GM19351 (cell line): ENCODE measurements around the gene ADAMTS3.

Experiments used
- ATAC-seq: cut with Tn5 transposase; IDR thresholded peaks from one replicate; pipeline ENCODE4 v1.9.1; 2021; ENCODE audit warnings: mild to moderate bottlenecking, moderate library complexity; ENCODE audit not compliant: unreplicated experiment

Gene ADAMTS3

GRCh38 chr4:72418458-72418857 lies 150.6 kb downstream of the ADAMTS3 start:
- no peak for ATAC-seq

- ATAC-seq: no peak
These were observed 158.9 kb downstream of the ADAMTS3 start for GRCh38 chr4:72410158-72410557.

GRCh38 chr4:72408568-72408967 lies 160.5 kb downstream of the ADAMTS3 start:
- no peak for ATAC-seq

DNA sequence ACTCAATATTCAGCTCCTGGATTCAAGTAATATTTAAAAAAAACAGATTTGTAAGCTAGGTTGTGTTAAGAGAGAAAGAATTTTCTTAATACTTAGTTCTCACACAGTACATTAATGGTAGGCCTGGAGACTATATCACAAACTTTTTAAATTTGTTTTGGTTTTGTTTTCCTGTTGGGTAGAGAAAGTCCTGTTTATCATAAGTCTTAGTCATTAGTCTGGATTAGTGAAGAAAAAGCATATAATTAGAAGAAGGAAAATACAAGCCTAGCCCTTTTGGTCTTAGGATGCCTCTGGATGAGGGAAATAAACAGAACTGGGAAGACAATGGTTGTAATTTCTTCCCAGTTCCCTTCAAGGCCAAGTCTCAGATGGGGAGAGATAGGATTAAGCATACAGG lies 163.6 kb downstream of the ADAMTS3 start:
- ATAC-seq: no peak

DNA sequence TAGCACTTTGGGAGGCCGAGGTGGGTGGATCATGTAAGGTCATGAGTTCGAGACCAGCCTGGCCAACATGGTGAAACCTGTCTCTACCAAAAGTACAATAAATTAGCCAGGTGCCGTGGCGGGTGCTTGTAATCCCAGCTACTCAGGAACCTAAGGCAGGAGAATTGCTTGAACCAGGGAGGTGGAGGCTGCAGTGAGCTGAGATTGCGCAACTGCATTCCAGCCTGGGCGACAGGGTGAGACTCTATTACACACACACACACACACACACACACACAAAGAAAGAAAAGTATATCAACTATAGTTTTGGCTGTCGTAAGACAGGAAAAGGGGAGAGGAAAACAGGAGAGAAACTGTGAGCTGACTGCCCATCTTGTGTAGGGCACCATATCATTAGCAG lies 171.7 kb downstream of the ADAMTS3 start:
- no peak for ATAC-seq

GRCh38 chr4:72394012-72394663 lies 174.9 kb downstream of the ADAMTS3 start:
- ATAC-seq: no peak

GRCh38 chr4:72391281-72391680 lies 177.7 kb downstream of the ADAMTS3 start:
- no peak for ATAC-seq

DNA sequence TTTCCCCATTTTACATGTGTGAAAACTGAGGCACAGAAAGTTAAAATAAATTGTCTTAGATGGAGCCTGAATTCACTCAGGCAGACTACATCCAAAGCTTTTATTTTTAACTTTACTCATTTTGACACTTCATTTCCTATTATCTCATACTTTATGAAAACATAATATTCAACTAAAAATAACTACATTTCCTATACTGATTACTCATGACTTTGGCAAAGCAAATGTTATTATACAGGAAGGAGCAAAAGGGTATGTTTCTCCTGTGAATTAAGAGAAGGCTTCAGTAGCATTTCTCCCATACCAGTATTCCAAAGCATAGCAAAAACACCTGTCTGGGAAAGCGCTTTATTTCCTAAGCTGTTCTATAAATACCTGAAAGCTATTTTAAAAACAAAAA lies 178.6 kb downstream of the ADAMTS3 start:
- no peak for ATAC-seq

- no peak for ATAC-seq
These were observed 180.5 kb downstream of the ADAMTS3 start for GRCh38 chr4:72388521-72388920.

GRCh38 chr4:72387959-72388358 lies 181.1 kb downstream of the ADAMTS3 start:
- no peak for ATAC-seq

DNA sequence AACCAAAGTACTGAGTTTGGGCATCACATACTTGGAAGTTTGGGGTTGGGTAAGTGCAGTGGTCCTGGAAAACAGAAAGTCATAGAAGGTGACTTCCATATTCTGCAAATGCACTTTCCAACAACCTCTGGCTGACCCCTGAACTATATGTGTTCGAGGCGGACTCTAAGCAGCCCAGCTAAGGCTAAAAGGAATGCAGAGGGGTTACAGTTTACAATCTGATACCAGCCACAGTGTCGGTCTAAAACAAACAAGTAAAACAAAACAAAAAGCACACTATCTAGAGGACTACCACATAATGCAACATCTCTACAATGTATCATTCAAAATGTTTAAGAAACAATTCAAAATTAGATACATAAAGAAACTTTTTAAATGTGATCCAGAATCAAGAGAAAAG lies 185.6 kb downstream of the ADAMTS3 start:
- no peak for ATAC-seq

- no peak for ATAC-seq
These were observed 190.1 kb downstream of the ADAMTS3 start for GRCh38 chr4:72378901-72379300.

- no peak for ATAC-seq
These were observed 191.4 kb downstream of the ADAMTS3 start for GRCh38 chr4:72377491-72378194.

DNA sequence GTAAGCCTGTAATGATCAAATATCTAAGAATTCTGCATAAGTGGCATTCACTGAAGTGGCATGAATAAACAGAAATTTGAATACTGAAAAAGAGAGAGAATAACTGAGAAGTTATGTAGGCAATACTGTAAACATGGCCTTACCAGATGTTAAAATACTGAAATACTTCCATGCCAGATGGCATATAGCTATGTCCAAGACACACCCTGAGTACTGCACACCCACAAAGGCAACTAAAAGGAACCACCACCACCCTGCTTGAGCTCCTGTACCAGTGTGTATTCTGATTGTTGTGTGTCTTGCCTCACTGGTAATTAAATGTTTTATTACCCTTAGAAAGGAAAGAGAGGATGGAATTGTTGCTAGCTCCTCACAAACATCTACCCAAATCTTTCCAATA lies 192.1 kb downstream of the ADAMTS3 start:
- ATAC-seq: no peak

- ATAC-seq: no peak
These were observed 193.8 kb downstream of the ADAMTS3 start for GRCh38 chr4:72375073-72375736.

GRCh38 chr4:72374159-72374558 lies 194.9 kb downstream of the ADAMTS3 start:
- no peak for ATAC-seq

GRCh38 chr4:72366601-72367000 lies 202.4 kb downstream of the ADAMTS3 start:
- ATAC-seq: no peak

- no peak for ATAC-seq
These were observed 203.0 kb downstream of the ADAMTS3 start for GRCh38 chr4:72365981-72366380.

DNA sequence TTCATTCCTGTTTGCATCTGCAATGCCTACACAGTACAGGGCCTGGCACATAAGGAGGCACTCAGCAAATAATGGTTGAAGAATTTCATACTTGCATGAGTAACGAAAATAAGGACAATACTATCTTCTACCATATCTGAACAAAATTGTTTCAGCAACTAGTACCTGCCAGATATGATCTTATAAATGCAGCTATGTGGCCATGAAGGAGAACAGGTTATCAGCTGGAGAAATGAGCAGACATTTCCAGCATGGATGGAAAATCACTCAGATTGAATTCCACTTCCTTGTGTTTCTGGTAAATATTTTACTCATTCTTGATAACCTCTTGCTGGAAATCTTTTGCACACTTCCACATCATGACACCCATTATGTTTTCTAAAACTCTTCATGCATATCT lies 204.0 kb downstream of the ADAMTS3 start:
- no peak for ATAC-seq

- no peak for ATAC-seq
These were observed 208.9 kb downstream of the ADAMTS3 start for GRCh38 chr4:72360075-72360474.

DNA sequence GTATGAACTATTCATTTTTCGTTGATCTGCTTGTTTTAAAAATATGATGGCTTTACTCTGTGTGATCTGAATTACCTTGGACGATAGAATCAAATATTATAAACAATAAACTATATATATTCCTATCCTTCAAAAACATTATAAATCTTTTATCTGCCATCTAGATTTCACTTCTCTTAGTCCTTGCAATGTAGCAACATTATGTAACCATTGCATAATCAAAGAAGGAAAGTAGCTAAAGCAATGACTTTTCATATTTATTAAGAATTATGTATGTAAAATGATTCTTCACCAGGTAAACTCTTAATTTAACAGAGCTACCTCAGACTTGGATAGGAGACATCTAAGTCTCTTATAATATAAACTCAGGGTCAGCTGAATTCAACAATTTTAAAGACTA lies 210.5 kb downstream of the ADAMTS3 start:
- no peak for ATAC-seq

DNA sequence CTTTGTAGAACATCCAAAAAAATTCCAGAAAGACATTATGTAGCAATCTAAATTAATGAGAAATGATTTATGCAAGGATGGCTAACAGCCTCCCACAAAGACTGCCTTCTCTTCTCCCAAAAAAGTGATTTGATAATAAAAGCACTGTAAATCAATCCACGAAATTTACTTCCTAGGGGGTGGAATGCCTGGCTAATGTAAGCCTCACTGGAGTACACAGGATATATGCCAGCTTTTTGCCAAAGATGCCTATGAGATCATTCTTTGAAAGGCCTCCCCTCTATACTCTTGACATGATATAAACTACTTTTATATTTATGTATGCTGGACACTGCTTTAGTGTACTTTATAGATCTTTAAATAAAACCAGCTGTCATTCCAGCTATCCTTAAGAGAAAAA lies 211.1 kb downstream of the ADAMTS3 start:
- no peak for ATAC-seq
